Measurements from ENCODE around the gene OLIG2.
A peak's percentile ranks its signal among the peaks of the same experiment; 100 is the strongest.

The OLIG2 gene

DNA sequence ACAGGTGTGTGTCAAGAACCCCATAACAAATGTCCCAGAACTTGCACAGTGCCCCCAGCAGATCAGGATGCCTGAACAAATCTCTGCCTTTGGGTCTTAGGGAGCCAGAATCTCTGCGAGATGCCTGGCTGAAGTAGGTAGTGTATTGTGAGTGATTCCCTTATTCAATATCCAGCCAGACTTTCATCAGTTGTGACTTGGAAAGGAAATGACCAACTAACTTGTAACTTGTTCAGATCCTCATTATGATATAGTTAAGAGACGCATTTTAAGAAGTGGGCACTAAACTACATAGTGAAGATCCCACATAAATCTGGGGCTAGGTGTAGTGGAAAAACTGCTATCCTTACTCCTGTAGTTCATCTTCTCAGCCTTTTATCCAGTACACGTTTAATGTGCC is 11.8 kb downstream of the OLIG2 start:
- Histone ChIP-seq H3K27me3 (ENCODE audit: insufficient read depth, poor library complexity, severe bottlenecking) (peaks cover 28% of the 10 kb centered on the region), H3K36me3 (ENCODE audit: low read depth) (no peaks in the 10 kb centered on the region), H3K27ac (ENCODE audit: poor library complexity, severe bottlenecking) (no peak overlapping the region), H3K4me3 (ENCODE audit: severe bottlenecking) (no peak overlapping the region), H3K9me3 (ENCODE audit: severe bottlenecking) (no peaks in the 10 kb centered on the region), H3K4me1 (ENCODE audit: insufficient read depth, poor library complexity, severe bottlenecking) (peaks cover 8% of the 10 kb centered on the region)
- TF ChIP-seq, protein P1, sequence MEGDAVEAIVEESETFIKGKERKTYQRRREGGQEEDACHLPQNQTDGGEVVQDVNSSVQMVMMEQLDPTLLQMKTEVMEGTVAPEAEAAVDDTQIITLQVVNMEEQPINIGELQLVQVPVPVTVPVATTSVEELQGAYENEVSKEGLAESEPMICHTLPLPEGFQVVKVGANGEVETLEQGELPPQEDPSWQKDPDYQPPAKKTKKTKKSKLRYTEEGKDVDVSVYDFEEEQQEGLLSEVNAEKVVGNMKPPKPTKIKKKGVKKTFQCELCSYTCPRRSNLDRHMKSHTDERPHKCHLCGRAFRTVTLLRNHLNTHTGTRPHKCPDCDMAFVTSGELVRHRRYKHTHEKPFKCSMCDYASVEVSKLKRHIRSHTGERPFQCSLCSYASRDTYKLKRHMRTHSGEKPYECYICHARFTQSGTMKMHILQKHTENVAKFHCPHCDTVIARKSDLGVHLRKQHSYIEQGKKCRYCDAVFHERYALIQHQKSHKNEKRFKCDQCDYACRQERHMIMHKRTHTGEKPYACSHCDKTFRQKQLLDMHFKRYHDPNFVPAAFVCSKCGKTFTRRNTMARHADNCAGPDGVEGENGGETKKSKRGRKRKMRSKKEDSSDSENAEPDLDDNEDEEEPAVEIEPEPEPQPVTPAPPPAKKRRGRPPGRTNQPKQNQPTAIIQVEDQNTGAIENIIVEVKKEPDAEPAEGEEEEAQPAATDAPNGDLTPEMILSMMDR (IDR thresholded peaks at IDR 0.05; ENCODE audit: poor library complexity, severe bottlenecking): no peak
- ATAC-seq (ENCODE audit: low read depth) (no peak), DNase-seq (ENCODE audit: low spot score) (no peak)

DNA sequence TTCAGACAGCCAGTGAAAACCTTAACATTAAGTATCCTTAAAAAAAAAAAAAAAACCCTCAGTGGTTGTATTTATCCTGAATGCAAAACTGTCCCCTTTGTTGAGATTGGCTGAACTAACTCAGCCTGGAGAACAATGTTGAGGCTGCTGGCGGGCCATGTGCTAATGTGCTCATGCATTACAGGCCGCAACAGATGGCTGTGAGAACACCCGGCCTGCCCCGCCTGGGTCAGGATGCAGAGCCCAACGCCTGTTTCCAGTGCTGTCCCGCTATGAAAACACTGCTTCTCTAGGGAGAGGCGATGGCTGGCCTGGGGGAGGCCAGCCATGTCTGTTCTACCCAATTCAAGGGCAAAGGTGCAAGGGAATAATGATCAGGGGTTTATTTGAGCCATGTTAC is 13.8 kb downstream of the OLIG2 start:
- no peaks in the 10 kb centered on the region for H3K9me3 ChIP-seq (ENCODE audit: severe bottlenecking)
- DNase-seq (ENCODE audit: low spot score): no peak
- no peak for ATAC-seq (ENCODE audit: low read depth)
- no peaks in the 10 kb centered on the region for H3K36me3 ChIP-seq (ENCODE audit: low read depth)
- H3K27ac ChIP-seq (ENCODE audit: poor library complexity, severe bottlenecking): no peak overlapping the region
- H3K4me1 ChIP-seq (ENCODE audit: insufficient read depth, poor library complexity, severe bottlenecking): peaks cover 14% of the 10 kb centered on the region
- H3K4me3 ChIP-seq (ENCODE audit: severe bottlenecking): no peak overlapping the region
- TF ChIP-seq, protein P1 (IDR thresholded peaks at IDR 0.05; ENCODE audit: poor library complexity, severe bottlenecking): no peak
- peaks cover 8% of the 10 kb centered on the region for H3K27me3 ChIP-seq (ENCODE audit: insufficient read depth, poor library complexity, severe bottlenecking)

- TF ChIP-seq, protein P1 (IDR thresholded peaks at IDR 0.05; ENCODE audit: poor library complexity, severe bottlenecking): no peak
- H3K4me1 ChIP-seq (ENCODE audit: insufficient read depth, poor library complexity, severe bottlenecking): peaks cover 14% of the 10 kb centered on the region
- H3K27me3 ChIP-seq (ENCODE audit: insufficient read depth, poor library complexity, severe bottlenecking): peaks cover 1% of the 10 kb centered on the region
Measured at GRCh38 chr21:33040215-33040614, 14.5 kb downstream of the OLIG2 start.

GRCh38 chr21:33041981-33042380 is 16.2 kb downstream of the OLIG2 start:
- no peak for DNase-seq (ENCODE audit: low spot score)

More at GRCh38 chr21:33040215-33040614, 14.5 kb downstream of the OLIG2 start:
- no peak for DNase-seq (ENCODE audit: low spot score)
- Histone ChIP-seq H3K36me3 (ENCODE audit: low read depth) (no peaks in the 10 kb centered on the region), H3K4me3 (ENCODE audit: severe bottlenecking) (no peak overlapping the region), H3K9me3 (ENCODE audit: severe bottlenecking) (no peaks in the 10 kb centered on the region), H3K27ac (ENCODE audit: poor library complexity, severe bottlenecking) (no peak overlapping the region)
- ATAC-seq (ENCODE audit: low read depth): no peak

GRCh38 chr21:33042812-33043211 is 17.1 kb downstream of the OLIG2 start:
- Histone ChIP-seq H3K4me3 (ENCODE audit: severe bottlenecking) (no peak overlapping the region), H3K27me3 (ENCODE audit: insufficient read depth, poor library complexity, severe bottlenecking) (no peaks in the 10 kb centered on the region), H3K9me3 (ENCODE audit: severe bottlenecking) (no peaks in the 10 kb centered on the region), H3K27ac (ENCODE audit: poor library complexity, severe bottlenecking) (peak overlapping the region; percentile 28), H3K4me1 (ENCODE audit: insufficient read depth, poor library complexity, severe bottlenecking) (peaks cover 10% of the 10 kb centered on the region), H3K36me3 (ENCODE audit: low read depth) (no peaks in the 10 kb centered on the region)
- TF ChIP-seq, protein P1 (IDR thresholded peaks at IDR 0.05; ENCODE audit: poor library complexity, severe bottlenecking): no peak
- no peak for DNase-seq (ENCODE audit: low spot score)
- peak; percentile 86 for ATAC-seq (ENCODE audit: low read depth)

More at GRCh38 chr21:33041981-33042380, 16.2 kb downstream of the OLIG2 start:
- Histone ChIP-seq H3K9me3 (ENCODE audit: severe bottlenecking) (no peaks in the 10 kb centered on the region), H3K27me3 (ENCODE audit: insufficient read depth, poor library complexity, severe bottlenecking) (no peaks in the 10 kb centered on the region), H3K4me3 (ENCODE audit: severe bottlenecking) (no peak overlapping the region), H3K4me1 (ENCODE audit: insufficient read depth, poor library complexity, severe bottlenecking) (peaks cover 10% of the 10 kb centered on the region), H3K27ac (ENCODE audit: poor library complexity, severe bottlenecking) (no peak overlapping the region), H3K36me3 (ENCODE audit: low read depth) (no peaks in the 10 kb centered on the region)
- ATAC-seq (ENCODE audit: low read depth): no peak
- TF ChIP-seq, protein P1 (IDR thresholded peaks at IDR 0.05; ENCODE audit: poor library complexity, severe bottlenecking): no peak

All from RWPE2 (cell line).